BE2C (cell line): ENCODE results near the gene RHOD.

Source experiments
- DNase-seq: peaks from one replicate; pipeline ENCODE4 v3.0.0-alpha.2; 2020
- H3K27me3 ChIP-seq: fragments of 250-450 bp; sonication (Bioruptor Pico); 2 replicates; pipeline ENCODE4 v1.5.1; 2020; ENCODE audit warnings: mild to moderate bottlenecking
- H3K36me3 ChIP-seq: fragments of 250-450 bp; sonication (Bioruptor Pico); 2 replicates; pipeline ENCODE4 v1.5.1; 2020; ENCODE audit warnings: mild to moderate bottlenecking
- H3K4me1 ChIP-seq: fragments of 250-450 bp; sonication (Bioruptor Pico); 2 replicates; pipeline ENCODE4 v1.5.1; 2020
- H3K4me3 ChIP-seq: 2 replicates; pipeline ENCODE4 v1.5.1; 2011; ENCODE audit warnings: low read depth, low read length
- H3K9me3 ChIP-seq: fragments of 250-450 bp; sonication (Bioruptor Pico); 2 replicates; pipeline ENCODE4 v1.5.1; 2020
- CTCF ChIP-seq: IDR thresholded peaks from 2 replicates; pipeline ENCODE4 v1.5.1; 2012; ENCODE audit warnings: mild to moderate bottlenecking, low read depth, low read length

RHOD gene

GRCh38 chr11:67027943-67028542 lies 28.6 kb upstream of the RHOD start:
- H3K4me1 ChIP-seq: peaks cover 7% of the 10 kb centered on the region
- DNase-seq: no peak
- TF ChIP-seq CTCF: no peak
- H3K9me3 ChIP-seq: no peaks in the 10 kb centered on the region
- no peaks in the 10 kb centered on the region for H3K36me3 ChIP-seq
- no peak overlapping the region for H3K4me3 ChIP-seq
- peaks cover 16% of the 10 kb centered on the region for H3K27me3 ChIP-seq

GRCh38 chr11:67029146-67029545 lies 27.5 kb upstream of the RHOD start:
- no peak for DNase-seq
- H3K4me3 ChIP-seq: no peak overlapping the region
- TF ChIP-seq CTCF: no peak
- no peaks in the 10 kb centered on the region for H3K36me3 ChIP-seq
- peaks cover 5% of the 10 kb centered on the region for H3K27me3 ChIP-seq
- no peaks in the 10 kb centered on the region for H3K9me3 ChIP-seq
- H3K4me1 ChIP-seq: peaks cover 7% of the 10 kb centered on the region

- peaks cover 7% of the 10 kb centered on the region for H3K4me1 ChIP-seq
- TF ChIP-seq CTCF: no peak
- no peaks in the 10 kb centered on the region for H3K36me3 ChIP-seq
- no peaks in the 10 kb centered on the region for H3K27me3 ChIP-seq
- DNase-seq: no peak
- no peaks in the 10 kb centered on the region for H3K9me3 ChIP-seq
- H3K4me3 ChIP-seq: no peak overlapping the region
Observed at GRCh38 chr11:67030976-67031375, 25.7 kb upstream of the RHOD start.

- peaks cover 7% of the 10 kb centered on the region for H3K4me1 ChIP-seq
- H3K4me3 ChIP-seq: no peak overlapping the region
- no peaks in the 10 kb centered on the region for H3K36me3 ChIP-seq
Observed at GRCh38 chr11:67031791-67032561, 24.7 kb upstream of the RHOD start.

GRCh38 chr11:67032830-67033551 lies 23.7 kb upstream of the RHOD start:
- DNase-seq: no peak
- Histone ChIP-seq H3K9me3 (no peaks in the 10 kb centered on the region), H3K4me3 (no peak overlapping the region), H3K4me1 (peaks cover 4% of the 10 kb centered on the region), H3K36me3 (no peaks in the 10 kb centered on the region), H3K27me3 (no peaks in the 10 kb centered on the region)
- TF ChIP-seq CTCF: no peak

More at GRCh38 chr11:67031791-67032561, 24.7 kb upstream of the RHOD start:
- DNase-seq: no peak
- Histone ChIP-seq H3K27me3 (no peaks in the 10 kb centered on the region), H3K9me3 (no peaks in the 10 kb centered on the region)
- TF ChIP-seq CTCF: no peak
